Measurements from ENCODE around the gene PRUNE1.

DNA sequence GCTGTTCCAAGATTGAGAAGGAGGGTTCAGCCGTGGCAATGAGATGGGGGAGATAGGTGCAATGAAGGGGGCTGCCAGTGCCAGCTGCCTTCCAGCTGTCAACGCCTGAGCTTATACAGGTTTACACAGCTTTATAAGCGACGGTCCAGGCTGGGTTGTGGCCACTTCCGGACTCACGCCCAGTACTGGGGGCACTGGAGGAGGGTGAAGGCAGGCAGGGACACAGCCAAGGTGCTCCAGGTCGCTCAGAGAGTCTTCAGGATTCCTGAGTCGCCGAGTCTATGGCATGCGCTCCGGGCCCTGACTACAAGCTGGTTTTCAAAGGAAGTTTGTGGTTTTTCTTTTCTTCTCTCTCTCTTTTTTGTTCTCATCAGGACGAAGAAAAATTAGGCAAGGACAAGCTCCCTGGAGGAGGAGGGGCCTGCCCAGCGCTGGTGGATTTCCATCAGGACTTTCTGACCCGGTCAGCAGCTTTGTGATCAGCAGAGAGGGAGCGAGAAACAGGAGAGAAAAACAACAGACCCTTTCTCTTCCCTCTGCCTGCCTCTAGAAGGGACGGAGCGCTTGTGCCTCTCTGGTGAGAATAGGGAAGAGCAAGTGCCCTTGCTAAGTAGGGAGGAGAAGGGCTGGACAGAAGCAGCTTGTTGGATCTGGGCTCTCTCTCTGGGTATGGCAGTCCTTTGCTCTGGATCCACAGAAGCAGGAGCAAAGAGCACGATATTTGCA lies 1.8 kb upstream of the PRUNE1 start, which contains the start of gene MINDY1:
- TF ChIP-seq ETV6 (CRISPR knock-in tag; IDR thresholded peaks at IDR 0.05) (no peak), ELF4 (CRISPR knock-in tag; IDR thresholded peaks at IDR 0.05; ENCODE audit: low read depth) (no peak), NR1H2 (CRISPR knock-in tag; IDR thresholded peaks at IDR 0.05) (no peak), ZNF416 (CRISPR knock-in tag; IDR thresholded peaks at IDR 0.05) (no peak), FOXK1 (CRISPR knock-in tag; IDR thresholded peaks at IDR 0.05) (no peak), SOX15 (CRISPR knock-in tag; IDR thresholded peaks at IDR 0.05) (no peak)
- TF ChIP-seq, protein P1, sequence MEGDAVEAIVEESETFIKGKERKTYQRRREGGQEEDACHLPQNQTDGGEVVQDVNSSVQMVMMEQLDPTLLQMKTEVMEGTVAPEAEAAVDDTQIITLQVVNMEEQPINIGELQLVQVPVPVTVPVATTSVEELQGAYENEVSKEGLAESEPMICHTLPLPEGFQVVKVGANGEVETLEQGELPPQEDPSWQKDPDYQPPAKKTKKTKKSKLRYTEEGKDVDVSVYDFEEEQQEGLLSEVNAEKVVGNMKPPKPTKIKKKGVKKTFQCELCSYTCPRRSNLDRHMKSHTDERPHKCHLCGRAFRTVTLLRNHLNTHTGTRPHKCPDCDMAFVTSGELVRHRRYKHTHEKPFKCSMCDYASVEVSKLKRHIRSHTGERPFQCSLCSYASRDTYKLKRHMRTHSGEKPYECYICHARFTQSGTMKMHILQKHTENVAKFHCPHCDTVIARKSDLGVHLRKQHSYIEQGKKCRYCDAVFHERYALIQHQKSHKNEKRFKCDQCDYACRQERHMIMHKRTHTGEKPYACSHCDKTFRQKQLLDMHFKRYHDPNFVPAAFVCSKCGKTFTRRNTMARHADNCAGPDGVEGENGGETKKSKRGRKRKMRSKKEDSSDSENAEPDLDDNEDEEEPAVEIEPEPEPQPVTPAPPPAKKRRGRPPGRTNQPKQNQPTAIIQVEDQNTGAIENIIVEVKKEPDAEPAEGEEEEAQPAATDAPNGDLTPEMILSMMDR (IDR thresholded peaks at IDR 0.05), result no peak
- TF ChIP-seq, protein P2, sequence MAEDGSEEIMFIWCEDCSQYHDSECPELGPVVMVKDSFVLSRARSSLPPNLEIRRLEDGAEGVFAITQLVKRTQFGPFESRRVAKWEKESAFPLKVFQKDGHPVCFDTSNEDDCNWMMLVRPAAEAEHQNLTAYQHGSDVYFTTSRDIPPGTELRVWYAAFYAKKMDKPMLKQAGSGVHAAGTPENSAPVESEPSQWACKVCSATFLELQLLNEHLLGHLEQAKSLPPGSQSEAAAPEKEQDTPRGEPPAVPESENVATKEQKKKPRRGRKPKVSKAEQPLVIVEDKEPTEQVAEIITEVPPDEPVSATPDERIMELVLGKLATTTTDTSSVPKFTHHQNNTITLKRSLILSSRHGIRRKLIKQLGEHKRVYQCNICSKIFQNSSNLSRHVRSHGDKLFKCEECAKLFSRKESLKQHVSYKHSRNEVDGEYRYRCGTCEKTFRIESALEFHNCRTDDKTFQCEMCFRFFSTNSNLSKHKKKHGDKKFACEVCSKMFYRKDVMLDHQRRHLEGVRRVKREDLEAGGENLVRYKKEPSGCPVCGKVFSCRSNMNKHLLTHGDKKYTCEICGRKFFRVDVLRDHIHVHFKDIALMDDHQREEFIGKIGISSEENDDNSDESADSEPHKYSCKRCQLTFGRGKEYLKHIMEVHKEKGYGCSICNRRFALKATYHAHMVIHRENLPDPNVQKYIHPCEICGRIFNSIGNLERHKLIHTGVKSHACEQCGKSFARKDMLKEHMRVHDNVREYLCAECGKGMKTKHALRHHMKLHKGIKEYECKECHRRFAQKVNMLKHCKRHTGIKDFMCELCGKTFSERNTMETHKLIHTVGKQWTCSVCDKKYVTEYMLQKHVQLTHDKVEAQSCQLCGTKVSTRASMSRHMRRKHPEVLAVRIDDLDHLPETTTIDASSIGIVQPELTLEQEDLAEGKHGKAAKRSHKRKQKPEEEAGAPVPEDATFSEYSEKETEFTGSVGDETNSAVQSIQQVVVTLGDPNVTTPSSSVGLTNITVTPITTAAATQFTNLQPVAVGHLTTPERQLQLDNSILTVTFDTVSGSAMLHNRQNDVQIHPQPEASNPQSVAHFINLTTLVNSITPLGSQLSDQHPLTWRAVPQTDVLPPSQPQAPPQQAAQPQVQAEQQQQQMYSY (CRISPR knock-in tag; IDR thresholded peaks at IDR 0.05), result no peak
- TF ChIP-seq, protein P3, sequence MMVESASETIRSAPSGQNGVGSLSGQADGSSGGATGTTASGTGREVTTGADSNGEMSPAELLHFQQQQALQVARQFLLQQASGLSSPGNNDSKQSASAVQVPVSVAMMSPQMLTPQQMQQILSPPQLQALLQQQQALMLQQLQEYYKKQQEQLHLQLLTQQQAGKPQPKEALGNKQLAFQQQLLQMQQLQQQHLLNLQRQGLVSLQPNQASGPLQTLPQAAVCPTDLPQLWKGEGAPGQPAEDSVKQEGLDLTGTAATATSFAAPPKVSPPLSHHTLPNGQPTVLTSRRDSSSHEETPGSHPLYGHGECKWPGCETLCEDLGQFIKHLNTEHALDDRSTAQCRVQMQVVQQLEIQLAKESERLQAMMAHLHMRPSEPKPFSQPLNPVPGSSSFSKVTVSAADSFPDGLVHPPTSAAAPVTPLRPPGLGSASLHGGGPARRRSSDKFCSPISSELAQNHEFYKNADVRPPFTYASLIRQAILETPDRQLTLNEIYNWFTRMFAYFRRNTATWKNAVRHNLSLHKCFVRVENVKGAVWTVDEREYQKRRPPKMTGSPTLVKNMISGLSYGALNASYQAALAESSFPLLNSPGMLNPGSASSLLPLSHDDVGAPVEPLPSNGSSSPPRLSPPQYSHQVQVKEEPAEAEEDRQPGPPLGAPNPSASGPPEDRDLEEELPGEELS (CRISPR knock-in tag; IDR thresholded peaks at IDR 0.05), result no peak
